Measurements from ENCODE around the gene MGAT4A. TPM values are rescaled to one million over a fixed set of nuclear protein-coding genes. Genes with fewer than 3 reads are reported as not detected.

The MGAT4A gene
- total RNA-seq, 4 donors from 2014 or later: 52.8 to 243 (median 175) TPM

GRCh38 chr2:98647636-98648035, 83.3 kb downstream of the MGAT4A start:
- DNase-seq: no peak
- Histone ChIP-seq H3K27ac (no peak overlapping the region), H3K9me3 (no peaks in the 10 kb centered on the region), H3K4me1 (peaks cover 0 to 13% (median 0%) of the 10 kb centered on the region in 4 donors), H3K4me3 (no peak overlapping the region), H3K27me3 (no peaks in the 10 kb centered on the region), H3K36me3 (peaks cover 0 to 44% (median 0%) of the 10 kb centered on the region in 3 donors)
- no peak for TF ChIP-seq CTCF (IDR thresholded peaks at IDR 0.05)
- TF ChIP-seq POLR2A (IDR thresholded peaks at IDR 0.05): no peak

GRCh38 chr2:98643496-98644100, 87.3 kb downstream of the MGAT4A start:
- Histone ChIP-seq H3K27ac (no peak overlapping the region), H3K4me1 (no peaks in the 10 kb centered on the region), H3K36me3 (peaks cover 0 to 74% (median 0%) of the 10 kb centered on the region in 3 donors), H3K4me3 (no peak overlapping the region), H3K9me3 (no peaks in the 10 kb centered on the region), H3K27me3 (no peaks in the 10 kb centered on the region)
- no peak for DNase-seq
- no peak for TF ChIP-seq CTCF (IDR thresholded peaks at IDR 0.05)

- no peaks in the 10 kb centered on the region for H3K9me3 ChIP-seq
- TF ChIP-seq POLR2A (IDR thresholded peaks at IDR 0.05): no peak
- H3K4me1 ChIP-seq: no peaks in the 10 kb centered on the region
- no peaks in the 10 kb centered on the region for H3K27me3 ChIP-seq
- peaks cover 0 to 89% (median 4%) of the 10 kb centered on the region in 3 donors for H3K36me3 ChIP-seq
- no peak overlapping the region for H3K4me3 ChIP-seq
- peak overlapping the region in 3 of 4 donors; percentile 6 to 57 (median 45) for H3K27ac ChIP-seq
- DNase-seq: peak in 2 of 3 donors; percentile 44 to 62
Measured at GRCh38 chr2:98637401-98638147, 93.4 kb downstream of the MGAT4A start.

GRCh38 chr2:98634406-98635092, 96.4 kb downstream of the MGAT4A start:
- peak overlapping the region in 1 of 4 donors; percentile 40 for H3K27ac ChIP-seq
- TF ChIP-seq POLR2A (IDR thresholded peaks at IDR 0.05) (no peak), CTCF (IDR thresholded peaks at IDR 0.05) (peak in 2 of 6 experiments; percentile 5 to 10)
- peaks cover 0 to 89% (median 4%) of the 10 kb centered on the region in 3 donors for H3K36me3 ChIP-seq
- no peak overlapping the region for H3K4me3 ChIP-seq
- DNase-seq: no peak
- H3K27me3 ChIP-seq: no peaks in the 10 kb centered on the region
- H3K4me1 ChIP-seq: no peaks in the 10 kb centered on the region
- no peaks in the 10 kb centered on the region for H3K9me3 ChIP-seq

- TF ChIP-seq CTCF (IDR thresholded peaks at IDR 0.05) (no peak), POLR2A (IDR thresholded peaks at IDR 0.05) (no peak)
- peaks cover 0 to 80% (median 7%) of the 10 kb centered on the region in 3 donors for H3K36me3 ChIP-seq
- H3K27me3 ChIP-seq: no peaks in the 10 kb centered on the region
- no peak overlapping the region for H3K27ac ChIP-seq
- H3K9me3 ChIP-seq: no peaks in the 10 kb centered on the region
- DNase-seq: no peak
- H3K4me1 ChIP-seq: no peaks in the 10 kb centered on the region
- H3K4me3 ChIP-seq: no peak overlapping the region
Measured at GRCh38 chr2:98632351-98632750, 98.6 kb downstream of the MGAT4A start.

GRCh38 chr2:98623657-98624056, 107.3 kb downstream of the MGAT4A start:
- Histone ChIP-seq H3K27ac (no peak overlapping the region), H3K4me3 (no peak overlapping the region), H3K36me3 (peaks cover 0 to 41% (median 2%) of the 10 kb centered on the region in 3 donors), H3K27me3 (no peaks in the 10 kb centered on the region), H3K4me1 (no peaks in the 10 kb centered on the region), H3K9me3 (no peaks in the 10 kb centered on the region)
- no peak for TF ChIP-seq CTCF (IDR thresholded peaks at IDR 0.05)
- no peak for TF ChIP-seq POLR2A (IDR thresholded peaks at IDR 0.05)
- DNase-seq: no peak
